Ascending aorta (tissue), 2 donors: ENCODE data around the gene GRAMD4. TPM values are rescaled to one million over a fixed set of nuclear protein-coding genes. Genes with fewer than 3 reads are reported as not detected.

Experiments
- DNase-seq, 2 donors: peaks; one replicate each; pipeline ENCODE4 v3.0.0-alpha.2; 2019; ENCODE audit warnings: low spot score in 2 of 2
- H3K27ac ChIP-seq, 2 donors: fragments of 200-600 bp; sonication (generic); one replicate each; pipeline ENCODE4 v1.5.1; 2016 to 2017; ENCODE audit warnings: mild to moderate bottlenecking in 1 of 2
- H3K27me3 ChIP-seq: fragments of 200-600 bp; sonication (generic); one replicate; pipeline ENCODE4 v1.5.1; 2017
- H3K36me3 ChIP-seq, 2 donors: fragments of 200-600 bp; sonication (generic); one replicate each; pipeline ENCODE4 v1.5.1; 2016
- H3K4me1 ChIP-seq, 2 donors: fragments of 200-600 bp; sonication (generic); one replicate each; pipeline ENCODE4 v1.5.1; 2016 to 2017; ENCODE audit warnings: mild to moderate bottlenecking in 1 of 2
- H3K4me3 ChIP-seq, 2 donors: fragments of 200-600 bp; sonication (generic); one replicate each; pipeline ENCODE4 v1.5.1; 2016 to 2017; ENCODE audit warnings: mild to moderate bottlenecking in 1 of 2
- H3K9me3 ChIP-seq, 2 donors: fragments of 200-600 bp; sonication (generic); one replicate each; pipeline ENCODE4 v1.5.1; 2016
- intact Hi-C: fragments of 100-400 bp; cut with DNase I; formaldehyde crosslinking; loops from one replicate; pipeline ENCODE4 v1.15.1; 2023
- total RNA-seq: library from RNA; depleted of rRNA; stranded (reverse); fragments of >200 nt; gene quantifications from one replicate; pipeline ENCODE4 v1.1.0, GENCODE V29; 2016
- TF ChIP-seq, protein P1 (sequence below), 3 experiments: fragments of 200-600 bp in 2 of 3; fragments of 450-650 bp in 1 of 3; sonication (generic) in 2 of 3; IDR thresholded peaks; one replicate each; pipeline ENCODE4 v1.5.1; 2016 to 2019; ENCODE audit warnings: antibody characterized with exemption in 3 of 3, mild to moderate bottlenecking in 1 of 3, moderate library complexity in 1 of 3

GRAMD4 gene
- total RNA-seq, 1 donor from 2014 or later, result 20.2 TPM

DNA sequence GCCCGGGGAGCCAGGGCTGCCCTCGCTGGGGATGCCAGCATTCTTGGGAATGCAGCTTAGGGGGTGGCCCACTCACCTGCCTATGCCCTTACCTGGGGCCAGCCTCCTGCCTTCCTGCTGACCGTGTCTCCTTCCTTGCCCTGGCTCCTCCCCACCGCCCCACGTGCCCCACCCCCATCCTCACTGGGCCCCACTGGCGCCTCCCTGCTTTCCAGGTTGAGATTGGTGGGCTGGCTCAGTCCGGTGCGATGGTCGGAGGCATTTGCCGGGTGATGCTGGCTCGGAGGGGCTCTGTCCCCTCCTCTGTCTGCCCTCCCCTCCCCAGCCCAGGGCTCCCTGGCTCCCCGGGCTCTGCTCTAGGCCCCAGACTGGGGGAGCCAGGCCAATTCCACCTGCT lies 34.1 kb upstream of the GRAMD4 start:
- no peak for DNase-seq
- Histone ChIP-seq H3K9me3 (no peaks in the 10 kb centered on the region), H3K36me3 (no peaks in the 10 kb centered on the region), H3K27me3 (no peaks in the 10 kb centered on the region), H3K27ac (no peak overlapping the region), H3K4me3 (no peak overlapping the region), H3K4me1 (no peaks in the 10 kb centered on the region)
- intact Hi-C loops, result no loop called here
- TF ChIP-seq, protein P1, sequence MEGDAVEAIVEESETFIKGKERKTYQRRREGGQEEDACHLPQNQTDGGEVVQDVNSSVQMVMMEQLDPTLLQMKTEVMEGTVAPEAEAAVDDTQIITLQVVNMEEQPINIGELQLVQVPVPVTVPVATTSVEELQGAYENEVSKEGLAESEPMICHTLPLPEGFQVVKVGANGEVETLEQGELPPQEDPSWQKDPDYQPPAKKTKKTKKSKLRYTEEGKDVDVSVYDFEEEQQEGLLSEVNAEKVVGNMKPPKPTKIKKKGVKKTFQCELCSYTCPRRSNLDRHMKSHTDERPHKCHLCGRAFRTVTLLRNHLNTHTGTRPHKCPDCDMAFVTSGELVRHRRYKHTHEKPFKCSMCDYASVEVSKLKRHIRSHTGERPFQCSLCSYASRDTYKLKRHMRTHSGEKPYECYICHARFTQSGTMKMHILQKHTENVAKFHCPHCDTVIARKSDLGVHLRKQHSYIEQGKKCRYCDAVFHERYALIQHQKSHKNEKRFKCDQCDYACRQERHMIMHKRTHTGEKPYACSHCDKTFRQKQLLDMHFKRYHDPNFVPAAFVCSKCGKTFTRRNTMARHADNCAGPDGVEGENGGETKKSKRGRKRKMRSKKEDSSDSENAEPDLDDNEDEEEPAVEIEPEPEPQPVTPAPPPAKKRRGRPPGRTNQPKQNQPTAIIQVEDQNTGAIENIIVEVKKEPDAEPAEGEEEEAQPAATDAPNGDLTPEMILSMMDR (IDR thresholded peaks at IDR 0.05), result no peak

DNA sequence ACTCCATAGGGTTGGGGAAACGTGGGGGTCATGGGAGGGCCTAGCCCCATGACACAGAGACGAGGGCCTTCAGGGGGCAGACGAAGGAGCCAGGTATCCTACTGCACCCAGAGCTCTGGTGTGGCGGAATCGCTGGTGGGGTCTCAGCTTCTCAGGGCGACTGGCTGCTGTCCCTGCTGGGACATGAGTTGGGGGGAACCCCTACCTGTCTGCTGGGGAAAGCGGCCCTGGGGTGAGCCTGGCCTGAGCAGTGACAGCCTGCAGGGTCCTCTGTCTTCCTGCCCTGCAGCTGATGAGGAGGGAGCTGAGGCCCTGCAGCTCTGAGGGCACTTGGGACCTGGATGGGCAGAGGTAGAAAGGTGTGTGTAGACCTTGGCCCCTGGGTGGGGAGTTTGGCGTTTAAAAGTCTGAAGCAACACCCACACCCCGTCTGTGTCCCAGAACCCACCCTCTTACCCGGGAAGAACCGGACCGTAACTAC lies 33.6 kb upstream of the GRAMD4 start:
- intact Hi-C loops, result no loop called here
- no peaks in the 10 kb centered on the region for H3K27me3 ChIP-seq
- no peaks in the 10 kb centered on the region for H3K9me3 ChIP-seq
- H3K4me1 ChIP-seq, result no peaks in the 10 kb centered on the region
- no peak overlapping the region for H3K4me3 ChIP-seq
- TF ChIP-seq, protein P1 (IDR thresholded peaks at IDR 0.05), result no peak
- H3K27ac ChIP-seq, result no peak overlapping the region
- no peaks in the 10 kb centered on the region for H3K36me3 ChIP-seq
- DNase-seq, result no peak

DNA sequence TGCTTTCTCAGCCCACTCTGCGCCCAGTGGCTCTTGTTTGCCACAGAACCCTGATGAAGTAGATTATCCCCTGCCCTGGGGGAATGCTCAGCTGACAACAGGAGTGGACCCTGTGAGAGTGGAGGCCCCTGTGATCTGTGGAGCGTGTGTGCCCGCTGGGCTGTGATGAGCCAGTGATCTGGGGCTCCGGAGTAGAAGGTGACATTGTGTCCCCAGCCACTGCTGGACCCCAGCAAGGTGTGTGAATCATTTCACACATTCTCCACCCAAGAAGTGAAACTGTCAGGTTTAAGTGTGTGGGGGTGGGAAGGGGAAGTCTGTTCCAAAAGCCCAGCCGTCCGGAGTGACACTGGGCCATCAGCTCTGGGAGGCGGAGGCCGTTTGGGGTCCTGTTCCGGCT lies 33.1 kb upstream of the GRAMD4 start:
- Histone ChIP-seq H3K9me3 (no peaks in the 10 kb centered on the region), H3K27ac (no peak overlapping the region), H3K4me1 (peaks cover 0 to 1% of the 10 kb centered on the region in 2 donors), H3K27me3 (no peaks in the 10 kb centered on the region), H3K36me3 (no peaks in the 10 kb centered on the region), H3K4me3 (no peak overlapping the region)
- intact Hi-C loops, result no loop called here
- DNase-seq, result no peak
- TF ChIP-seq, protein P1 (IDR thresholded peaks at IDR 0.05), result no peak

DNA sequence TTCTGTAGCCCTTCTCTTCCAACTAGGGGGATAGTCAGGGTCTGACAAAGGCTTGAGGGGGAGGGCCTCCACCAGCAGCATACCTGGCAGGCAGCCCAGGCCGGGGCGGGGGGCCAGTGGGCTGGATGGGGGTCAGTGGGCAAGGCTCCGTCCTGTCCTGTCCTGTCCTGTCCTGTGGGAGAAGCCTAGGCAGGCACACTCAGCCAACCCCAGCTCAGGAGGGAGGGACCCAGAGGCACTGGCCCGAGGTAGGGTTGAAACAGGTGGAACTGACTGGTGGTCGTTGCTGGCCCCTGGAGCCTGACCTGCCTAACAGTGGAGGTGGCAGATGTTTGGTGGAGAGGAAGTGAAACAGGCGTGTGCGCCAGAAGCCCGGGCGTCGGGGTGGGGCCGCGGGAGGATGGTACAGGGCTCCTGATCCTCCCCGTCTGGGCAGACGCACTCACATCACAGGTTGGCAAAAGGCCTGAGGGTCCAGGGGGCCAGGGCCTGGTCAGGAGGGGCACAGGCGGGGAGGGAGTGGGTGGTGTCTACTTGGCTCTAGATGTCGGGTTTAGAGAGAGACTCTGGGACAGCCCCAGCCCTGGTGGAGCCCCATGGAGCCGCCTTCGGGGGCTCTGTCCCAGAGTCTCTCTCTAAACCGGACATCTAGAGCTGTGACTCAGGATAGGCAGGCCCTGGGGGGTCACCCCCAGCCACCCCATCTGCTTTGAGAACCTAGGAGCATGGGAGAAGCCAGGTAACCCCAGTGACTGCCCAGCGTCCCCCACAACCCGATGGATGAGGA lies 32.5 kb upstream of the GRAMD4 start:
- no peak for DNase-seq
- Histone ChIP-seq H3K27me3 (no peaks in the 10 kb centered on the region), H3K9me3 (no peaks in the 10 kb centered on the region), H3K36me3 (no peaks in the 10 kb centered on the region), H3K4me3 (no peak overlapping the region), H3K27ac (no peak overlapping the region), H3K4me1 (peaks cover 0 to 4% of the 10 kb centered on the region in 2 donors)
- intact Hi-C loops, result no loop called here
- TF ChIP-seq, protein P1 (IDR thresholded peaks at IDR 0.05), result no peak

DNA sequence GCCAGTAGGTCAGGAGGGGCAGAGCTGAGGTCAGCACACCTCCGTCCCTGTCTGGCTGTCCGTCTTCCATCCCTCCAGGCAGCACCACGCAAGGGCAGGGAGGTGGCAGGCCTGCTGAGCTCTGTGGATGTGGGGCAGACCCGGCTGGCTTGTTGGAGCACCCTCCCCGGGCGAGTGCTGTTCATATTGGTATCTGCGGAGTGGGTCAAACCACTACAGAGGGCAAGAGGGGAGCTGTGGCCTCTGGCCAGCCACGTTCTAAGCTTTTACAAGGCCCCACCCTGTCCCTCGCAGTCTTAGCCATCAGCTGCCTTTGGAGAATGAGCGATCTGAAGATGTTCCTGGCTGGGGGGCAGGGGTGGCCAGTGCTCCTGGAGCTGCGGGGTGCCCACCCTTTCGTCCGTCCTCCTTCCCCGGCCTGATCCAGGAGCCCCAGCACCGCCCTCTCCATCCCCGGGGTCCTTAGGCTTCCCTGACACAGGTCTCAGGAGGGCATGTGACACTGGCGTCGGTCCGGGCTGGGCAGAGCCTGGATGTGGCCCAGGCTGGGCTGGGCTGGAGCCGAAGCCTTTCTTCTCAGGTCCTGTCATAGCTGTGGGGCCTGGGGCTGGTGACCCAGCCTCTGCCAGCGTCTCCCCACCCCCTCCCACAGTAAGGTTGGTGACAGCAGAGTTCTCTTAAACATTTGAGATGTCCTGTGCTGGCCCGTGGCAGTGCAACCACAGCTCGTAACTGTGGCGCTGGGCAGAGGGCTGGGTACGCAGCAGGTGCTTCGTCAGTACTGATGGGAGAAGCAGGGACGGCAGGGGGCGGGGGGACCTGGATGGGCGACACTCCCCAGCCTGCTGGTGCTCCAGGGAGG lies 31.7 kb upstream of the GRAMD4 start:
- peaks cover 0 to 4% of the 10 kb centered on the region in 2 donors for H3K4me1 ChIP-seq
- TF ChIP-seq, protein P1 (IDR thresholded peaks at IDR 0.05), result no peak
- intact Hi-C loops, result no loop called here

More for the DNA sequence above, 31.7 kb upstream of the GRAMD4 start:
- Histone ChIP-seq H3K27me3 (no peaks in the 10 kb centered on the region), H3K9me3 (no peaks in the 10 kb centered on the region), H3K36me3 (no peaks in the 10 kb centered on the region), H3K27ac (no peak overlapping the region), H3K4me3 (no peak overlapping the region)
- DNase-seq, result no peak
